ENCODE data around the gene ADCK2. TPM values are rescaled to one million over a fixed set of nuclear protein-coding genes. Genes with fewer than 3 reads are reported as not detected.
A peak's percentile ranks its signal among the peaks of the same experiment; 100 is the strongest.

The ADCK2 gene
- polyA plus RNA-seq, 3 donors = 8.7 to 28.7 (median 18.3) TPM

DNA sequence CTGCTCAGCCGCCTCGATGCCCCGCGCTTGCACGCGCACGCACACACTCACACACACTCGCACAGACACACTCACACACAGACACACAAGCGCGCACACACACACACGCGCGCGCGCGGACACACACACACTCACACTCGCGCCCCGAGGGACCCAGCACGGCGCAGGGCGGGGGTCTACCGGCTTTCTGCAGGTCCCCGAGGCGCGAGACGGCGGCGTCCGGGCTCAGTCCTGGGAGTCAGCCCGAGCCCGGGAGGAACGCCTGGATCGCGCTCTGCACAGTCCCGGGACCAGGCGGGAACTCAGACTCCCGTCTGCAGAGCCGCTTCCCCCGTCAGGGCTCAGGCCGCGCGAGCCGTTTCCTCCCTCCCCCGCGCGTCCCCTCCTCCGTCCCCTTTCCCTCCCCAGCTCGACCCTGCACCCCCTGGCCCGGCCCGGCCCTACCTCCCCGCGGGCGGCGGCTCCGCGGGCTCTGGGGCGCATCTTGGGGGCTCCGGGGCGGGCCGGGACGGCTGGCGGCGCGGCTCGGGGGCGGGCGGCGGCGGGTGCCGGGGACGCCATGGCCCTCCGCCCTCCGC lies 32.6 kb upstream of the ADCK2 start:
- Histone ChIP-seq H4K20me1 (ENCODE audit: insufficient read depth, low read length) (no peaks in the 10 kb centered on the region), H2AFZ (ENCODE audit: insufficient read depth, low read depth, low read length, poor library complexity, severe bottlenecking) (peak overlapping the region; percentile 43), H3K36me3 (replicated peaks in 1 of 2; ENCODE audit: control insufficient read depth in 1 of 2, insufficient read depth in 2 of 2, low read length in 2 of 2) (no peaks in the 10 kb centered on the region), H3K9ac (ENCODE audit: insufficient read depth, low read length, poor library complexity, severe bottlenecking) (no peak overlapping the region), H3K4me3 (replicated peaks in 1 of 3; ENCODE audit: low read depth in 2 of 3, low read length in 3 of 3) (peak overlapping the region in 2 of 3 experiments; percentile 18 to 67), H3K79me2 (ENCODE audit: insufficient read depth, low read length) (no peaks in the 10 kb centered on the region), H3K4me1 (ENCODE audit: control insufficient read depth in 1 of 2, insufficient read depth in 2 of 2, low read length in 2 of 2) (peaks cover 15 to 20% of the 10 kb centered on the region in 2 donors), H3K4me2 (replicated peaks; ENCODE audit: extremely low read depth, low read length, poor library complexity, severe bottlenecking) (peak overlapping the region; percentile 79), H3K27me3 (ENCODE audit: control insufficient read depth in 2 of 2, insufficient read depth in 2 of 2, low read length in 2 of 2) (peaks cover 33 to 67% of the 10 kb centered on the region in 2 donors), H3K27ac (ENCODE audit: low read depth in 1 of 2, low read length in 2 of 2) (no peak overlapping the region), H3K9me3 (replicated peaks in 1 of 2; ENCODE audit: control insufficient read depth in 1 of 2, insufficient read depth in 1 of 2, low read length in 2 of 2) (peaks cover 3 to 18% of the 10 kb centered on the region in 2 donors)
- DNase-seq = no peak
- H3K36me3 Mint-ChIP-seq = peaks cover 0 to 10% of the 10 kb centered on the region in 2 donors
- peaks cover 0 to 27% (median 11%) of the 10 kb centered on the region in 7 donors for H3K9me3 Mint-ChIP-seq
- no peak overlapping the region for H3K27ac Mint-ChIP-seq
- intact Hi-C loops (cut with micrococcal nuclease) = no loop called here
- peaks cover 67 to 79% (median 74%) of the 10 kb centered on the region in 3 donors for H3K27me3 Mint-ChIP-seq (ENCODE audit: low read depth in 3 of 3)
- WGBS (ENCODE audit: insufficient coverage) = under 1% methylated on average over 69 of the region's 74 CpGs
- TF ChIP-seq, protein P1, sequence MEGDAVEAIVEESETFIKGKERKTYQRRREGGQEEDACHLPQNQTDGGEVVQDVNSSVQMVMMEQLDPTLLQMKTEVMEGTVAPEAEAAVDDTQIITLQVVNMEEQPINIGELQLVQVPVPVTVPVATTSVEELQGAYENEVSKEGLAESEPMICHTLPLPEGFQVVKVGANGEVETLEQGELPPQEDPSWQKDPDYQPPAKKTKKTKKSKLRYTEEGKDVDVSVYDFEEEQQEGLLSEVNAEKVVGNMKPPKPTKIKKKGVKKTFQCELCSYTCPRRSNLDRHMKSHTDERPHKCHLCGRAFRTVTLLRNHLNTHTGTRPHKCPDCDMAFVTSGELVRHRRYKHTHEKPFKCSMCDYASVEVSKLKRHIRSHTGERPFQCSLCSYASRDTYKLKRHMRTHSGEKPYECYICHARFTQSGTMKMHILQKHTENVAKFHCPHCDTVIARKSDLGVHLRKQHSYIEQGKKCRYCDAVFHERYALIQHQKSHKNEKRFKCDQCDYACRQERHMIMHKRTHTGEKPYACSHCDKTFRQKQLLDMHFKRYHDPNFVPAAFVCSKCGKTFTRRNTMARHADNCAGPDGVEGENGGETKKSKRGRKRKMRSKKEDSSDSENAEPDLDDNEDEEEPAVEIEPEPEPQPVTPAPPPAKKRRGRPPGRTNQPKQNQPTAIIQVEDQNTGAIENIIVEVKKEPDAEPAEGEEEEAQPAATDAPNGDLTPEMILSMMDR (IDR thresholded peaks at IDR 0.05) = no peak
- H3K4me1 Mint-ChIP-seq = peaks cover 20% of the 10 kb centered on the region
- peak overlapping the region; percentile 80 to 97 for H3K4me3 Mint-ChIP-seq

DNA sequence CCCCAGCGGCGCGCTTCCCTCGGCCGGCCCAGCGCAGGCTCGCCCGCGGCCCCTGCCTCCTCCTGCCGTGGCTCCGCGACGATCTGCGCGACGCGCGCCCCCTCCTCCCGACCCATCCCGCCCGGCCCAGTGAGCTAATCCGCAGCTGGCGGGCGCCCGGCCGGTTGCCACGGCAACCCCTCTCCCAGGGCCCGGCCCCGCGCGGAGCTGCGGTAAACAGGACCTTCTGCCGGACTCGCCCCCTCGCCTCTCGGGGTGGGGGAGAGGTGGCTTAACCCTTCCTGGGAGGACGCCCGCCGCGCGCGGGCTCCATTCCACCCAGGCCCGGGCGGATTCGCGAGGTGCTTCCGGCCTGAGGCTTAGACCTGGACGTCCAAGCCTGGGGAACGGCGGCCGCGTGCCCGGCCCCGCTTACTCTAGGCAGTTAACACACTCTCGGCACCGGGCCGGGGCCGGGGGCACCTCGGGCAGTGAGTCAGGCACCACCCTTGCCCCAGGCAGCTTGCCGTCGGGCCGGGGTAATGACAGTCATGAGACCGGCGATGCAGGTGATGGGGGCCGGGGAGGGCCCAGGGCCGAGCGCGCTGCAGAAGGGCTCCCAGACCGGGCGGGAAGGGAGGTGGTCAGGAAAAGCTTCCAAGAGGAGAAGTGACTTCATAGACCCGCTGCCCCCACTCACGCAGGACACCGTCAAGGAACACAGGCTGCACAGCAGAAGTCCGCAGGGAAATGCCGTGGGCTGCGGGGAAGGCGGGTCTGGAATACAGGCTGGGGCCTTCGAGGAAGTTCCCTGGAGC lies 31.8 kb upstream of the ADCK2 start, which contains the start of gene DENND2A:
Gene DENND2A, minus strand, starts transcription at position 87 of the 797 bp plus-strand sequence. CDS start 38,416 bp downstream, outside the sequence.
- peak within 1 kb of the TSS; percentile 80 to 97 for H3K4me3 Mint-ChIP-seq
- peaks cover 69 to 81% (median 73%) of the 10 kb centered on the region in 3 donors for H3K27me3 Mint-ChIP-seq (ENCODE audit: low read depth in 3 of 3)
- Histone ChIP-seq H3K27me3 (ENCODE audit: control insufficient read depth in 2 of 2, insufficient read depth in 2 of 2, low read length in 2 of 2) (peaks cover 33 to 67% of the 10 kb centered on the region in 2 donors), H3K4me3 (replicated peaks in 1 of 3; ENCODE audit: low read depth in 2 of 3, low read length in 3 of 3) (peak within 1 kb of the TSS in 2 of 3 experiments; percentile 18 to 67), H2AFZ (ENCODE audit: insufficient read depth, low read depth, low read length, poor library complexity, severe bottlenecking) (peak within 1 kb of the TSS; percentile 43), H3K4me2 (replicated peaks; ENCODE audit: extremely low read depth, low read length, poor library complexity, severe bottlenecking) (peak within 1 kb of the TSS; percentile 79), H3K9ac (ENCODE audit: insufficient read depth, low read length, poor library complexity, severe bottlenecking) (no peak within 1 kb of the TSS), H3K79me2 (ENCODE audit: insufficient read depth, low read length) (no peaks in the 10 kb centered on the region), H3K27ac (ENCODE audit: low read depth in 1 of 2, low read length in 2 of 2) (no peak within 1 kb of the TSS), H4K20me1 (ENCODE audit: insufficient read depth, low read length) (no peaks in the 10 kb centered on the region), H3K9me3 (replicated peaks in 1 of 2; ENCODE audit: control insufficient read depth in 1 of 2, insufficient read depth in 1 of 2, low read length in 2 of 2) (peaks cover 3 to 18% of the 10 kb centered on the region in 2 donors), H3K4me1 (ENCODE audit: control insufficient read depth in 1 of 2, insufficient read depth in 2 of 2, low read length in 2 of 2) (peaks cover 15 to 27% of the 10 kb centered on the region in 2 donors), H3K36me3 (replicated peaks in 1 of 2; ENCODE audit: control insufficient read depth in 1 of 2, insufficient read depth in 2 of 2, low read length in 2 of 2) (no peaks in the 10 kb centered on the region)
- DNase-seq = no peak
- no peak within 1 kb of the TSS for H3K27ac Mint-ChIP-seq
- intact Hi-C loops (cut with micrococcal nuclease) = no loop called here
- peaks cover 0 to 10% of the 10 kb centered on the region in 2 donors for H3K36me3 Mint-ChIP-seq
- H3K4me1 Mint-ChIP-seq = peaks cover 28% of the 10 kb centered on the region
- WGBS (ENCODE audit: insufficient coverage) = 6% methylated on average over 68 of the region's 78 CpGs
- H3K9me3 Mint-ChIP-seq = peaks cover 0 to 26% (median 11%) of the 10 kb centered on the region in 7 donors
- TF ChIP-seq, protein P1 (IDR thresholded peaks at IDR 0.05) = no peak
